ENCODE results near the gene RBBP6.
A peak's percentile ranks its signal among the peaks of the same experiment; 100 is the strongest.

The RBBP6 gene

DNA sequence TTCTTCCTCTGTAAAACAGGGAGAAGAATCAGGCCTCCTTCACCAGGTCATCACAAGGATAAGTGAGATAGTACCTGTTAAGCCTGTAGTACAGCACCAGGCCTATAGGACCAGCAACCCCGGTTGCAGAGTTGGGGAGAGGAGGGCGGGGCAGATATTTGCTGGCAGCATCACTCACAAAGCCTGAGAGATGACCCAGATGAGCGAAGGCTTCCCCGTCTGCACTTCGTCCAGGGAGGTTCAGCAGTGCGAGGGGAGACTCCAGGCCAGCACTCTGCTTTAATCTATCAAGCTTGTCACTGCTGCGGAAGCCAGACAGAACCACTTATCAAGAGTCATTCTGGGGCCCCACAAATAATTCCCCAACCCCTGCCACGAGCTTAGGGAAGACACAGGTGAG, 15.8 kb upstream of the RBBP6 start:
- H3K27ac ChIP-seq (ENCODE audit: low read depth, low read length) = no peak overlapping the region
- H3K36me3 ChIP-seq (ENCODE audit: insufficient read depth, low read length) = no peaks in the 10 kb centered on the region
- no peaks in the 10 kb centered on the region for H3K79me2 ChIP-seq (ENCODE audit: control insufficient read depth, insufficient read depth, low read length, unreplicated experiment)
- peaks cover 9% of the 10 kb centered on the region for H3K4me1 ChIP-seq (ENCODE audit: control insufficient read depth, insufficient read depth, low read length, unreplicated experiment)
- no peaks in the 10 kb centered on the region for H3K27me3 ChIP-seq (ENCODE audit: insufficient read depth, low read length)
- no peak overlapping the region for H3K4me3 ChIP-seq (ENCODE audit: low read depth, low read length)
- no peak overlapping the region for H2AFZ ChIP-seq (ENCODE audit: low read length, unreplicated experiment)

DNA sequence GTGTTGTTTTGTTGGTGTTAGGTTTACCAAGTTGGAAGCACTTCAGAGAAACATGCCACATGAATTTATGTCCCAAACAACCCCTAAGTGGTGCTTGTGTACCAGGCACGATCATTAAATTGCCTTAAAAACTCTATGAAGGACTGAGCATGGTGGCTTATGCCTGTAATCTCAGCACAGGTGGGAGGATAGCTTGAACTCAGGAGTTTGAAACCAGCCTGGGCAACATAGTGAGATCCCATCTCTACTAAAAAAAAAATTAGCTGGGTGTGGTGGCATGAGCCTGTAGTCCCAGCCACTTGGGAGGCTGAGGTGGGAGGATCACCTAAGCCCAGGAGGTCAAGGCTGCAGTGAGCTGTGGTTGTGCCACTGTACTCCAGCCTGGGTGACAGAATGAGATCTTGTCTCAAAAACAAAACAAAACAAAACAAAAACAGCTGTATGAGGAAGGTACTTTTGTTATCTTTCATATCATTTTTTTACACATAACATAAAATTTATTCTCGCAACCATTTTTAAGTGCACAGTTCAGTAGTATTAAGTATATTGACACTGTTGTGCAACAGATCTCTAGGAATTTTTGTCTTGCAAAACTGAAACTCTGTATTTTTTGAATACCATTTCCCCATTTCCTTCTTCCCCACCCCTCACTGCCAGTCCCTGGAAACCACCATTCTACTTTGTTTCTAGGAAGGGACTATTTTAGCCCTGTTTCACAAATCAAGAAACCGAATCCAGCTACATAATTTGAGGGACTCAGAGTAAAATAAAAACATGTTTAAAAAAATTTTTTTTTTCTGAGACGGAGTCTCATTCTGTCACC, 14.3 kb upstream of the RBBP6 start:
- Histone ChIP-seq H2AFZ (ENCODE audit: low read length, unreplicated experiment) (no peak overlapping the region), H3K36me3 (ENCODE audit: insufficient read depth, low read length) (no peaks in the 10 kb centered on the region), H3K4me1 (ENCODE audit: control insufficient read depth, insufficient read depth, low read length, unreplicated experiment) (peaks cover 9% of the 10 kb centered on the region), H3K4me3 (ENCODE audit: low read depth, low read length) (no peak overlapping the region), H3K27ac (ENCODE audit: low read depth, low read length) (no peak overlapping the region), H3K27me3 (ENCODE audit: insufficient read depth, low read length) (no peaks in the 10 kb centered on the region), H3K79me2 (ENCODE audit: control insufficient read depth, insufficient read depth, low read length, unreplicated experiment) (no peaks in the 10 kb centered on the region)

DNA sequence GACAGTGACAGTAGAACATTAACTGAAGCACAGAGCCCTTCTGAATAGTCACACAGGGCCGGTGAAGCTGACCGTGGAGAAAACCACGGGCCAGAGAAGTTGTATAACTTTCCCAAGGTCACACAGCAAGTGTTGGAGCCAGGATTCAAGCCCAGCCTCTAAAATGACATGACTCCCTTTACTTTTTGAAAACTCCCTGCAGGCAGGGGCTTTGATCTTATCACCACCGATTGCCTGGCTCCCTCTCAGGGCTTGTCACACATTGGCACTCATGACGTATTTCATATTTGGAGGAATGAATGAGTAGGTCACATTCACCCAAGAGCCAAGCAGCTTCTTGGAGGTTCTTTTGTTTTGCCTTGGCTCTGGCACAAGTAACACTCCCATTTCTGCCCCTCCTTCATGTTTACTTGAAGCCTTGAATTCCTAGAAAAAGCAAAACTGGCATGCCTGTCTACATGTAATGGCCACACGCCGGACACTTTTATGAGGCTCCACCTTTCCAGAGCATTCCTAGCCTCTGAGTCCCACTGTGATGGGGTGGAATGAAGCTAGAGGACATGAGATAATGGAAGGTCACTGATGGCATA, 13.3 kb upstream of the RBBP6 start:
- H3K4me3 ChIP-seq (ENCODE audit: low read depth, low read length) = no peak overlapping the region
- no peaks in the 10 kb centered on the region for H3K79me2 ChIP-seq (ENCODE audit: control insufficient read depth, insufficient read depth, low read length, unreplicated experiment)
- no peaks in the 10 kb centered on the region for H3K27me3 ChIP-seq (ENCODE audit: insufficient read depth, low read length)
- H2AFZ ChIP-seq (ENCODE audit: low read length, unreplicated experiment) = peak overlapping the region; percentile 15
- H3K4me1 ChIP-seq (ENCODE audit: control insufficient read depth, insufficient read depth, low read length, unreplicated experiment) = peaks cover 9% of the 10 kb centered on the region
- no peak overlapping the region for H3K27ac ChIP-seq (ENCODE audit: low read depth, low read length)
- no peaks in the 10 kb centered on the region for H3K36me3 ChIP-seq (ENCODE audit: insufficient read depth, low read length)

DNA sequence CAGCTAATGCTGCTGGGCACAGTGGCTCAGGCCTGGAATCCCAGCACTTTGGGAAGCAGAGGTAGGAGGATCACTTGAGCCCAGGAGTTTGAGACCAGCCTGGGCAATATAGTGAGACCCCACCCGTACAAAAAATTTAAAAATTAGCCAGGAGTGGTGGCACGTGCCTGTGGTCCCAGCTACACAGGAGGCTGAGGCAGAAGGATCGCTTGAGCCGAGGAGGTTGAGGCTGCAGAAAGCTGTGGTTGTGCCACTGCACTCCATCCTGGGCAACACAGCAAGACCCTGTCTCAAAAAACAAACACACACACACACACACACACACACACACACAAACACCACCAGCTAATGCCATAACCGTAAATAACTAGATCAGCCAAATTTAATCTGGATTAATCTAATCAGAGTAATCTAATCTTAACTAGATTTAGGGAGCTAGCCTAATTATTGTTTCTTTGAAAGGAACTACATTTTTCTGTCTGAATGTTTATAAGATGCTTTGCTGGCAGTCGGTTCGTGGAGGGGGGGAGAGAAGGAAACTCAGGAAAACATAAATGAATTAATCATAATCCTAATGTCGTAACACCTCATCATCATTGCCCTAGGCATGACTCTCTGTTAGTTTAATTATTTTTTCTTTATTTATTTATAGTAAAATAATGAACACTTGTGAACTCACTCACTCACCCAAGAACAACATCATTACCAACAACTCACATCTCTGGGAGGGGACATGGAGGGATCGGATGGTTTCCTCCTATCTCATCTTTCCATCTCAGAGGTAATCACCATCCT, 12.5 kb upstream of the RBBP6 start:
- Histone ChIP-seq H3K27ac (ENCODE audit: low read depth, low read length) (no peak overlapping the region), H2AFZ (ENCODE audit: low read length, unreplicated experiment) (no peak overlapping the region), H3K36me3 (ENCODE audit: insufficient read depth, low read length) (no peaks in the 10 kb centered on the region), H3K79me2 (ENCODE audit: control insufficient read depth, insufficient read depth, low read length, unreplicated experiment) (no peaks in the 10 kb centered on the region), H3K4me1 (ENCODE audit: control insufficient read depth, insufficient read depth, low read length, unreplicated experiment) (peaks cover 9% of the 10 kb centered on the region), H3K4me3 (ENCODE audit: low read depth, low read length) (no peak overlapping the region), H3K27me3 (ENCODE audit: insufficient read depth, low read length) (no peaks in the 10 kb centered on the region)

DNA sequence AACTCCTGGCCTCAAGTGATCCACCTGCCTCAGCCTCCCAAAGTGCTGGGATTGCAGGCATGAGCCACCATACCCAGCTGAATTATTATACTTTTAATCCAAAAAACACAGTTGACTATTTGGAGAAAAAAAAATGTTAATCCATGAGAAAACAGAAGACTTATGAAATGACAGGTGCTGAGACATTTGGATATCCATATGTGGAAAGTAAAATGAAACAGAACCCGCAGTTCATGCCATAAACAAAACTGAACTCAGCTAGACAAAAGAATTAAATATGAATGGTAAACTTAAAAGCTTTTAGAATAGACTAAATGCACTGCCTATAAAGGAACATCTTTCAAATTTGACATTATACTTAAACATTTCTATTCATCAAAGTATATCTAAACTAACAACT, 8.2 kb upstream of the RBBP6 start:
- H3K4me1 ChIP-seq (ENCODE audit: control insufficient read depth, insufficient read depth, low read length, unreplicated experiment) = peaks cover 15% of the 10 kb centered on the region
- H3K27me3 ChIP-seq (ENCODE audit: insufficient read depth, low read length) = no peaks in the 10 kb centered on the region
- H3K36me3 ChIP-seq (ENCODE audit: insufficient read depth, low read length) = no peaks in the 10 kb centered on the region
- H3K79me2 ChIP-seq (ENCODE audit: control insufficient read depth, insufficient read depth, low read length, unreplicated experiment) = no peaks in the 10 kb centered on the region
- H3K4me3 ChIP-seq (ENCODE audit: low read depth, low read length) = no peak overlapping the region
- H3K27ac ChIP-seq (ENCODE audit: low read depth, low read length) = no peak overlapping the region
- no peak overlapping the region for H2AFZ ChIP-seq (ENCODE audit: low read length, unreplicated experiment)

DNA sequence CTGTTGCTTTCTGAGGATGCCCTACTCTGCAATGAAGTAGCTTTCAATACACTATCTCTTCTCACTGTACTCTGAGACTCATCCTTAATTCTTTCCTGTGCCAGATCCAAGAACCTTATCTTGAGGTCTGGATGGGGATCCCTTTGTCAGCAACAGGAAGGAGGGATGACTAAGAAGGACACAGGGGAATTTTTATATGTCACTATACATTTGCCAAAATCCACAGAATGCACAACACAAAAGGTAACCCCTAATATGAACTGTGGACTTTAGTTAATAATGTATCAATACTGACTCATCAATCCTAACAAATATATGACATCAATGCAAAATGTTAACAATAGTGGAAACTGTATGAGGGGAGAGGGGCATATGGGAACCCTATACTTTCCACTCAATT, 4.7 kb upstream of the RBBP6 start:
- peaks cover 18% of the 10 kb centered on the region for H3K4me1 ChIP-seq (ENCODE audit: control insufficient read depth, insufficient read depth, low read length, unreplicated experiment)
- H3K27ac ChIP-seq (ENCODE audit: low read depth, low read length) = no peak overlapping the region
- H3K36me3 ChIP-seq (ENCODE audit: insufficient read depth, low read length) = no peaks in the 10 kb centered on the region

DNA sequence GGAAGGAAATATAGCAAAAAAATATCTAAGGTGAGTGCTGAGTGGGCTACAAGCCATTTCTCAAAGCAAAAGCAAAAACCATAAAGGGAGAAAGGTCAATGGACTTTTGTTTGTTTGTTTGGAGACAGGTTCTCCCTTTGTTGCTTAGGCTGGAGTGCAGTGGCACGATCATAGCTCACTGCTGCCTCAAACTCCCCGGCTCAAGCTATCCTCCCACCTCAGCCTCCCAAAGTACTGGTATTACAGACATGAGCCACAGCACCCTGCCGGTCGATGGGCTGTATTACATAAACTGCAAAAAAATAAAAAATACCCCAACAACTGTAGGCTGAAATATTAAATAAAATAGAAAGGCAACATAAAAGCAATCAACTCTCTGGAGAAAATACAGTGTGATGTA, 3.5 kb upstream of the RBBP6 start:
- no peaks in the 10 kb centered on the region for H3K36me3 ChIP-seq (ENCODE audit: insufficient read depth, low read length)
- no peak overlapping the region for H3K27ac ChIP-seq (ENCODE audit: low read depth, low read length)
- peaks cover 18% of the 10 kb centered on the region for H3K4me1 ChIP-seq (ENCODE audit: control insufficient read depth, insufficient read depth, low read length, unreplicated experiment)
- H3K27me3 ChIP-seq (ENCODE audit: insufficient read depth, low read length) = no peaks in the 10 kb centered on the region
- H2AFZ ChIP-seq (ENCODE audit: low read length, unreplicated experiment) = no peak overlapping the region
- H3K79me2 ChIP-seq (ENCODE audit: control insufficient read depth, insufficient read depth, low read length, unreplicated experiment) = peaks cover 15% of the 10 kb centered on the region
- H3K4me3 ChIP-seq (ENCODE audit: low read depth, low read length) = no peak overlapping the region

More for the DNA sequence above, 4.7 kb upstream of the RBBP6 start:
- H3K4me3 ChIP-seq (ENCODE audit: low read depth, low read length) = no peak overlapping the region
- no peaks in the 10 kb centered on the region for H3K27me3 ChIP-seq (ENCODE audit: insufficient read depth, low read length)
- no peak overlapping the region for H2AFZ ChIP-seq (ENCODE audit: low read length, unreplicated experiment)
- H3K79me2 ChIP-seq (ENCODE audit: control insufficient read depth, insufficient read depth, low read length, unreplicated experiment) = peaks cover 3% of the 10 kb centered on the region

DNA sequence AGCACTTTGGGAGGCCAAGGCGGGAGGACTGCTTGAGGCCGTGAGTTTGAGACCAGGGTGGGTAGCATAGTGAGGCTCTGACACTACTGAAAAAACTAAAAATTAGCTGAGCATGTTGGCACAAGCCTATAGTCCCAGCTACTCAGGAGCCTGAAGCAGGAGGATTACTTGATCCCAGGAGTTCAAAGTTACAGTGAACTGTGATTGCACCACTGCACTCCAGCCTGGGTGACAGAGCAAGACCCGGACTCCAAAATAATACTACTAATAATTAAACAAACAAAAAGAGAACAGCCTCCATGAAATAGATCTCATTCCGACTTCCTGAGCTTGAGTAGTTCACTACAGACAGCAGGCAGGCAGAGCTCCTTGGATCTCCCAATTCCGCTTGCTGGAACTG, 2.7 kb upstream of the RBBP6 start:
- no peaks in the 10 kb centered on the region for H3K27me3 ChIP-seq (ENCODE audit: insufficient read depth, low read length)
- no peak overlapping the region for H2AFZ ChIP-seq (ENCODE audit: low read length, unreplicated experiment)
- H3K27ac ChIP-seq (ENCODE audit: low read depth, low read length) = no peak overlapping the region
- peaks cover 23% of the 10 kb centered on the region for H3K79me2 ChIP-seq (ENCODE audit: control insufficient read depth, insufficient read depth, low read length, unreplicated experiment)
- H3K36me3 ChIP-seq (ENCODE audit: insufficient read depth, low read length) = no peaks in the 10 kb centered on the region
- H3K4me3 ChIP-seq (ENCODE audit: low read depth, low read length) = no peak overlapping the region
- peaks cover 18% of the 10 kb centered on the region for H3K4me1 ChIP-seq (ENCODE audit: control insufficient read depth, insufficient read depth, low read length, unreplicated experiment)

DNA sequence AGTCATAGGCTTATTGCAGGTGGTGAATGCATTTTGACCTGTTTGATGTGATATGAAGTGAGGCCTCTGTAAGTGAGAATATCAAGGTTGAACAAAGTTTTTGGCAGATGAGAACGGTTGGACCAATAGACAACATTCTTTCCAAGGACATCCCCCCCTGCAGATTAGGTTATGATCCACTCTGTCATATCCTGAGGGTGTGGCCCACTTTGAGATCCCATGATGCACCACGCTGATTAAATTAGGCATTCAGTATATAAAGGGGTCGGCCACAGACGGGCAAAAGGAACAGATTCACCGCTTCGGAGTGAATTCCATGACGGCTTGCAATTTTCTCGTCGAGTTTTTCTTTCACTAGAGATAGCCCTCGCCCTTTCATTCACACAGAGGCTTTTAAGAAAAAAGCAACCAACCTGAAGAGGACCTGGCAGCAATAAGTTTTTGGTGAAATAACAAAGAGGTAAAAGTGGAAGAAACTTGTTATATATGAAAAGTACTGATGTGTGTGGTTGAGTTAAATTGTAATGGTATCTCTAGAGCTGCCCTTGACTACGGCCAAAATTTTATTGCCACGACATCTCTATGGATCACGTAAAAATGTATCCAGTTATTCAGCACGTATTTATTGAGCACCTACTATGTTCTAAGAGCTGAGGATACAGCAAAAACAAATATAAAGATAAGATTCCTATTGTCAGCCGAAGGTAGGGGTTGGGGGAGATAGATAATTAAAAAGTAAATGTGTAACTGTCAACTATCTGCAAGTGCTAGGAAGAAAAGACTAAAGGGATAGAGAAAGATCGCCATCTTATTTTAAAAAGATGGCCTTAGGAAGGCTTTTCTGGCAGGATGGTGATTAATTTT, 1.7 kb upstream of the RBBP6 start:
- Histone ChIP-seq H3K79me2 (ENCODE audit: control insufficient read depth, insufficient read depth, low read length, unreplicated experiment) (peaks cover 33% of the 10 kb centered on the region), H2AFZ (ENCODE audit: low read length, unreplicated experiment) (peak overlapping the region; percentile 49), H3K4me3 (ENCODE audit: low read depth, low read length) (no peak overlapping the region), H3K36me3 (ENCODE audit: insufficient read depth, low read length) (no peaks in the 10 kb centered on the region), H3K27me3 (ENCODE audit: insufficient read depth, low read length) (no peaks in the 10 kb centered on the region), H3K4me1 (ENCODE audit: control insufficient read depth, insufficient read depth, low read length, unreplicated experiment) (peaks cover 18% of the 10 kb centered on the region), H3K27ac (ENCODE audit: low read depth, low read length) (no peak overlapping the region)

DNA sequence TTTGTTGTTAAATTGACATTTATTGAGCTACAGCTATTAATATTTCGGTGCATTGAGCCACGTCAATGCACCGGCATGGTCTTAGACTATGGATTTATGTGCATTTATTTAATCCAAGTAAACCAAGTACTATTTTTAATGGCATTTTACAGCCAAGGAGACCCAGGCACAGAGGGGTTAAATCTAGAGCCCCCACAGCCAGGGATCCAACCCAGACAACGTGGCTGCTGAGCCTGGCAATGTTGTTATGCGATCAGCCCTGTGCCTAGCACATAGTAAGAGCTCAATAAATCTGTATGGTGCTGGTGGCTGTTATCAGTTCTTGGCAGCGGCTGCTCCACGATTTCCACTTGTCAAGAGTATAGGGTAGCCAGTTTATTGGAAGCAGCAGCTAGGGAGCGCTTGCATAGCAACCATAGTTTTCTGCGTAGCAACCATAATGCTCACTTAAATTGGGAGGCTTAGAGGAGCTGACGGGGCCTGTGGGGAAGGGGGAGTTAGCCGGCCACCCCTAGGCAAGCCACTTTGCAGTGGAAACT, 541 bp upstream of the RBBP6 start:
- H3K79me2 ChIP-seq (ENCODE audit: control insufficient read depth, insufficient read depth, low read length, unreplicated experiment) = peaks cover 45% of the 10 kb centered on the region
- no peaks in the 10 kb centered on the region for H3K27me3 ChIP-seq (ENCODE audit: insufficient read depth, low read length)
- H3K27ac ChIP-seq (ENCODE audit: low read depth, low read length) = peak overlapping the region; percentile 96

More for the DNA sequence above, 541 bp upstream of the RBBP6 start:
- peak overlapping the region; percentile 91 for H3K4me3 ChIP-seq (ENCODE audit: low read depth, low read length)
- peaks cover 24% of the 10 kb centered on the region for H3K4me1 ChIP-seq (ENCODE audit: control insufficient read depth, insufficient read depth, low read length, unreplicated experiment)
- H2AFZ ChIP-seq (ENCODE audit: low read length, unreplicated experiment) = peak overlapping the region; percentile 64
- no peaks in the 10 kb centered on the region for H3K36me3 ChIP-seq (ENCODE audit: insufficient read depth, low read length)
